Gastroesophageal sphincter (tissue), 4 donors: ENCODE results near the gene FOXL1. TPM values are rescaled to one million over a fixed set of nuclear protein-coding genes. Genes with fewer than 3 reads are reported as not detected.
"Not testable (repeated sequence)": the region's sequence is repeated elsewhere in the genome, so short reads cannot be mapped to it uniquely, and the experiment has no call there.

Experiments
- ATAC-seq: fragments of 150-250 bp; one replicate; pipeline ENCODE4 v1.9.1; 2016; ENCODE audit warnings: mild to moderate bottlenecking, moderate library complexity
- H3K27ac ChIP-seq, 4 donors: fragments of 200-600 bp; sonication (generic) in 3 of 4; 1 replicate in 3 of 4; 2 replicates in 1 of 4; pipeline ENCODE4 v1.5.1; 2016 to 2019
- H3K27me3 ChIP-seq: fragments of 200-600 bp; sonication (generic); one replicate; pipeline ENCODE4 v1.5.1; 2019
- H3K36me3 ChIP-seq, 2 donors: fragments of 200-600 bp; sonication (generic); one replicate each; pipeline ENCODE4 v1.5.1; 2019; ENCODE audit warnings: control low read depth in 1 of 2
- H3K4me1 ChIP-seq, 3 donors: fragments of 200-600 bp; sonication (generic); 1 replicate in 2 of 3; 2 replicates in 1 of 3; pipeline ENCODE4 v1.5.1; 2016 to 2019; ENCODE audit warnings: control low read depth in 2 of 3
- H3K4me3 ChIP-seq, 2 donors: fragments of 200-600 bp; sonication (generic); one replicate each; pipeline ENCODE4 v1.5.1; 2019; ENCODE audit warnings: mild to moderate bottlenecking in 1 of 2, moderate library complexity in 1 of 2
- H3K9me3 ChIP-seq, 3 donors: fragments of 200-600 bp; sonication (generic); one replicate each; pipeline ENCODE4 v1.5.1; 2017 to 2019; ENCODE audit warnings: control low read depth in 2 of 3
- CTCF ChIP-seq, 4 experiments: fragments of 200-600 bp in 2 of 4; fragments of 450-650 bp in 2 of 4; sonication (generic) in 1 of 4; IDR thresholded peaks; one replicate each; pipeline ENCODE4 v1.5.1; 2017 to 2019; ENCODE audit warnings: antibody characterized with exemption in 4 of 4, mild to moderate bottlenecking in 2 of 4, moderate library complexity in 2 of 4
- EP300 ChIP-seq: sonication (generic); formaldehyde crosslinking; IDR thresholded peaks from one replicate; pipeline ENCODE4 v1.6.1; 2017; ENCODE audit warnings: antibody characterized with exemption, mild to moderate bottlenecking
- POLR2A ChIP-seq, 2 donors: fragments of 450-650 bp; IDR thresholded peaks; one replicate each; pipeline ENCODE4 v1.6.1; 2017; ENCODE audit warnings: antibody characterized with exemption in 2 of 2, mild to moderate bottlenecking in 2 of 2, moderate library complexity in 1 of 2
- POLR2AphosphoS5 ChIP-seq: sonication (generic); formaldehyde crosslinking; IDR thresholded peaks from one replicate; pipeline ENCODE4 v1.6.1; 2017; ENCODE audit warnings: antibody characterized with exemption
- WGBS, 2 donors: methylation state at CpG; one replicate each; pipeline ENCODE4 v1.1.5; 2018; ENCODE audit warnings: low coverage in 1 of 2; 5-methylcytosine and 5-hydroxymethylcytosine counted together
- total RNA-seq, 4 donors: library from RNA; depleted of rRNA; stranded (reverse); fragments of >200 nt; gene quantifications; one replicate each; pipeline ENCODE4 v1.1.0, GENCODE V29; 2016

Gene FOXL1
- total RNA-seq, 4 donors from 2014 or later, result 0.25 to 0.81 (median 0.58) TPM; not detected in 1

GRCh38 chr16:86584071-86584685 lies 5.8 kb downstream of the FOXL1 start:
- Histone ChIP-seq H3K4me1 (peaks cover 0 to 9% (median 0%) of the 10 kb centered on the region in 3 donors), H3K27me3 (peaks cover 77% of the 10 kb centered on the region)

GRCh38 chr16:86584726-86585721 lies 6.7 kb downstream of the FOXL1 start:
- no peaks in the 10 kb centered on the region for H3K36me3 ChIP-seq
- no peak overlapping the region for H3K4me3 ChIP-seq
- H3K9me3 ChIP-seq, result no peaks in the 10 kb centered on the region
- ATAC-seq, result no peak
- TF ChIP-seq EP300, result no peak
- no peak for TF ChIP-seq CTCF (IDR thresholded peaks at IDR 0.05)
- no peak for TF ChIP-seq POLR2AphosphoS5
- no peak for TF ChIP-seq POLR2A (IDR thresholded peaks at IDR 0.05)
- 83 to 85% methylated on average over 5 to 10 of the region's 12 CpGs for WGBS, 2 donors
- H3K27ac ChIP-seq, result peak overlapping the region in 2 of 4 donors; percentile 43 to 45
- H3K27me3 ChIP-seq, result peaks cover 77% of the 10 kb centered on the region
- H3K4me1 ChIP-seq, result peaks cover 0 to under 1% (median 0%) of the 10 kb centered on the region in 3 donors

More at GRCh38 chr16:86584071-86584685, 5.8 kb downstream of the FOXL1 start:
- Histone ChIP-seq H3K27ac (no peak overlapping the region), H3K9me3 (no peaks in the 10 kb centered on the region), H3K36me3 (no peaks in the 10 kb centered on the region), H3K4me3 (no peak overlapping the region)
- no peak for TF ChIP-seq POLR2A (IDR thresholded peaks at IDR 0.05)
- no peak for TF ChIP-seq EP300
- TF ChIP-seq CTCF (IDR thresholded peaks at IDR 0.05), result no peak
- no peak for TF ChIP-seq POLR2AphosphoS5
- no peak for ATAC-seq
- WGBS, 2 donors, result 33 to 40% methylated on average over 1 to 3 of the region's 6 CpGs

- WGBS, 2 donors, result 60 to 85% methylated on average over 3 to 10 of the region's 10 CpGs
- no peak overlapping the region for H3K4me3 ChIP-seq
- no peaks in the 10 kb centered on the region for H3K36me3 ChIP-seq
- no peak for TF ChIP-seq EP300
- no peak for TF ChIP-seq POLR2A (IDR thresholded peaks at IDR 0.05)
- no peak for TF ChIP-seq CTCF (IDR thresholded peaks at IDR 0.05)
- no peak for TF ChIP-seq POLR2AphosphoS5
- peaks cover 77% of the 10 kb centered on the region for H3K27me3 ChIP-seq
- H3K9me3 ChIP-seq, result no peaks in the 10 kb centered on the region
- H3K4me1 ChIP-seq, result no peaks in the 10 kb centered on the region
- H3K27ac ChIP-seq, result peak overlapping the region in 3 of 4 donors; percentile 32 to 45 (median 43)
- ATAC-seq, result no peak
Observed at GRCh38 chr16:86585821-86586611, 7.7 kb downstream of the FOXL1 start.

- H3K9me3 ChIP-seq, result no peaks in the 10 kb centered on the region
- H3K4me1 ChIP-seq, result no peaks in the 10 kb centered on the region
- WGBS, 2 donors, result 93 to 96% methylated on average over 3 of the region's 3 CpGs
- ATAC-seq, result no peak
- H3K4me3 ChIP-seq, result no peak overlapping the region
- TF ChIP-seq POLR2A (IDR thresholded peaks at IDR 0.05), result no peak
- no peak for TF ChIP-seq EP300
- no peak for TF ChIP-seq POLR2AphosphoS5
- no peak for TF ChIP-seq CTCF (IDR thresholded peaks at IDR 0.05)
- no peak overlapping the region for H3K27ac ChIP-seq
- no peaks in the 10 kb centered on the region for H3K36me3 ChIP-seq
- H3K27me3 ChIP-seq, result peaks cover 80% of the 10 kb centered on the region
Observed at GRCh38 chr16:86587487-86587886, 9.1 kb downstream of the FOXL1 start.

- H3K4me3 ChIP-seq, H3K4me1 ChIP-seq, H3K9me3 ChIP-seq, ATAC-seq, H3K27ac ChIP-seq, H3K36me3 ChIP-seq: not testable (repeated sequence)
- peaks cover 82% of the 10 kb centered on the region for H3K27me3 ChIP-seq
- WGBS, 2 donors, result 89 to 100% methylated on average over 3 of the region's 3 CpGs
Observed at GRCh38 chr16:86587955-86588354, 9.6 kb downstream of the FOXL1 start.
